ENCODE results near the gene FAM13B.
A peak's percentile ranks its signal among the peaks of the same experiment; 100 is the strongest.

The FAM13B gene

GRCh38 chr5:137923856-137924255 is 109.0 kb downstream of the FAM13B start:
- no peaks in the 10 kb centered on the region for H3K79me2 ChIP-seq (ENCODE audit: insufficient read depth, low read length)
- no peaks in the 10 kb centered on the region for H3K9me3 ChIP-seq (ENCODE audit: insufficient read depth, low read depth, low read length)
- no peak overlapping the region for H3K9ac ChIP-seq (ENCODE audit: low read depth, low read length, poor library complexity, severe bottlenecking)
- H4K20me1 ChIP-seq (ENCODE audit: insufficient read depth, low read length, poor library complexity, severe bottlenecking): no peaks in the 10 kb centered on the region
- no peak overlapping the region for H2AFZ ChIP-seq (ENCODE audit: low read length)
- H3F3A ChIP-seq (ENCODE audit: low read depth): no peaks in the 10 kb centered on the region
- H3K4me2 ChIP-seq (ENCODE audit: low read depth, low read length, poor library complexity, severe bottlenecking): no peak overlapping the region
- H3K4me3 ChIP-seq (ENCODE audit: low read length, poor library complexity, severe bottlenecking): no peak overlapping the region
- TF ChIP-seq EZH2phosphoT487 (IDR thresholded peaks at IDR 0.05; ENCODE audit: borderline replicate concordance) (no peak), CTCF (conservative IDR thresholded peaks at IDR 0.05; ENCODE audit: low read length) (peak; percentile 19; the same call in 1 of the 2 replicates)
- H3K27me3 ChIP-seq (ENCODE audit: insufficient read depth, low read length, poor library complexity, severe bottlenecking): no peaks in the 10 kb centered on the region
- no peaks in the 10 kb centered on the region for H3K36me3 ChIP-seq (ENCODE audit: insufficient read depth, low read length)
- H3K9me2 ChIP-seq (replicated peaks; ENCODE audit: low read depth, low read length): no peaks in the 10 kb centered on the region
- H3K4me1 ChIP-seq (ENCODE audit: insufficient read depth, low read length, poor library complexity, severe bottlenecking): no peaks in the 10 kb centered on the region

- TF ChIP-seq EZH2phosphoT487 (IDR thresholded peaks at IDR 0.05; ENCODE audit: borderline replicate concordance): no peak
- no peak for TF ChIP-seq CTCF (conservative IDR thresholded peaks at IDR 0.05; ENCODE audit: low read length)
- Histone ChIP-seq H4K20me1 (ENCODE audit: insufficient read depth, low read length, poor library complexity, severe bottlenecking) (no peaks in the 10 kb centered on the region), H3K4me3 (ENCODE audit: low read length, poor library complexity, severe bottlenecking) (no peak overlapping the region), H3K27me3 (ENCODE audit: insufficient read depth, low read length, poor library complexity, severe bottlenecking) (no peaks in the 10 kb centered on the region), H3F3A (ENCODE audit: low read depth) (no peaks in the 10 kb centered on the region), H3K4me1 (ENCODE audit: insufficient read depth, low read length, poor library complexity, severe bottlenecking) (no peaks in the 10 kb centered on the region), H3K36me3 (ENCODE audit: insufficient read depth, low read length) (no peaks in the 10 kb centered on the region), H3K9ac (ENCODE audit: low read depth, low read length, poor library complexity, severe bottlenecking) (no peak overlapping the region), H3K9me3 (ENCODE audit: insufficient read depth, low read depth, low read length) (0 out of 2 replicates have a peak, but pooled peaks cover under 1% of the 10 kb centered on the region), H3K4me2 (ENCODE audit: low read depth, low read length, poor library complexity, severe bottlenecking) (no peak overlapping the region), H3K79me2 (ENCODE audit: insufficient read depth, low read length) (no peaks in the 10 kb centered on the region), H2AFZ (ENCODE audit: low read length) (no peak overlapping the region), H3K9me2 (replicated peaks; ENCODE audit: low read depth, low read length) (no peaks in the 10 kb centered on the region)
Observed at GRCh38 chr5:137921931-137922330, 110.9 kb downstream of the FAM13B start.

GRCh38 chr5:137916923-137917322 is 116.0 kb downstream of the FAM13B start:
- no peak overlapping the region for H3K4me3 ChIP-seq (ENCODE audit: low read length, poor library complexity, severe bottlenecking)
- H3K36me3 ChIP-seq (ENCODE audit: insufficient read depth, low read length): no peaks in the 10 kb centered on the region
- no peaks in the 10 kb centered on the region for H3K9me2 ChIP-seq (replicated peaks; ENCODE audit: low read depth, low read length)
- no peak overlapping the region for H3K4me2 ChIP-seq (ENCODE audit: low read depth, low read length, poor library complexity, severe bottlenecking)
- H2AFZ ChIP-seq (ENCODE audit: low read length): no peak overlapping the region
- TF ChIP-seq CTCF (conservative IDR thresholded peaks at IDR 0.05; ENCODE audit: low read length) (no peak), EZH2phosphoT487 (IDR thresholded peaks at IDR 0.05; ENCODE audit: borderline replicate concordance) (no peak)
- H3K27me3 ChIP-seq (ENCODE audit: insufficient read depth, low read length, poor library complexity, severe bottlenecking): no peaks in the 10 kb centered on the region
- no peaks in the 10 kb centered on the region for H4K20me1 ChIP-seq (ENCODE audit: insufficient read depth, low read length, poor library complexity, severe bottlenecking)
- H3F3A ChIP-seq (ENCODE audit: low read depth): no peaks in the 10 kb centered on the region
- no peak overlapping the region for H3K9ac ChIP-seq (ENCODE audit: low read depth, low read length, poor library complexity, severe bottlenecking)
- no peaks in the 10 kb centered on the region for H3K4me1 ChIP-seq (ENCODE audit: insufficient read depth, low read length, poor library complexity, severe bottlenecking)
- no peaks in the 10 kb centered on the region for H3K79me2 ChIP-seq (ENCODE audit: insufficient read depth, low read length)
- H3K9me3 ChIP-seq (ENCODE audit: insufficient read depth, low read depth, low read length): 0 out of 2 replicates have a peak, but pooled peaks cover 4% of the 10 kb centered on the region

All from Loucy (cell line).